PC-3 (cell line): Measurements from ENCODE around the gene TTC32.

Experiments
- EZH2 ChIP-seq: fragments of 300-600 bp; sonication (generic); IDR thresholded peaks from one replicate; pipeline ENCODE4 v1.6.1; 2017; ENCODE audit warnings: antibody characterized with exemption, mild to moderate bottlenecking, low read length; ENCODE audit not compliant: unreplicated experiment
- EZH2phosphoT487 ChIP-seq: fragments of 300-600 bp; sonication (generic); IDR thresholded peaks from 2 replicates; pipeline ENCODE4 v1.6.1; 2018; ENCODE audit warnings: mild to moderate bottlenecking, antibody characterized with exemption, low read length, borderline replicate concordance
- TF ChIP-seq, protein P1 (sequence below): fragments of 300-600 bp; sonication (generic); conservative IDR thresholded peaks from 2 replicates; pipeline ENCODE4 v1.5.1; 2017; ENCODE audit warnings: antibody characterized with exemption, low read depth, mild to moderate bottlenecking, low read length

DNA sequence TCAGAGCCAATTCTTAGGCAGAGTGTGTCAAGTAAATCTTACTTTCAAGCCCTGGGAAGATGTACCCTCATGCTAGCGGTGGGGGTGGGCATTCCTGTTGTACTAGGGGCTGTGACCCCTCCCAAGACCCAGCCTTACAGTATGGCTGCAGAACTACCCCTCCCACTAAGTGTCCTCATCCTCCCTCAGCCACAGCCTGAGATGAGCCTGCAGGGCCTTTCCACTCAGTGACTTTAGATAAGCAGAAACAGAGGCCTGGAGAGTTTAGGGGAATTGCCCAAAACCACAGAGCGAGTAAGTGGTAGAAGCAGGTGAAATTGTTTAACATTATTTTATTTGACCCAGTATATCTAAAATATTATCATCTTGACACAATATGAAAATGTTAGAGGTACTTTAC lies 36.6 kb downstream of the TTC32 start:
- TF ChIP-seq, protein P1, sequence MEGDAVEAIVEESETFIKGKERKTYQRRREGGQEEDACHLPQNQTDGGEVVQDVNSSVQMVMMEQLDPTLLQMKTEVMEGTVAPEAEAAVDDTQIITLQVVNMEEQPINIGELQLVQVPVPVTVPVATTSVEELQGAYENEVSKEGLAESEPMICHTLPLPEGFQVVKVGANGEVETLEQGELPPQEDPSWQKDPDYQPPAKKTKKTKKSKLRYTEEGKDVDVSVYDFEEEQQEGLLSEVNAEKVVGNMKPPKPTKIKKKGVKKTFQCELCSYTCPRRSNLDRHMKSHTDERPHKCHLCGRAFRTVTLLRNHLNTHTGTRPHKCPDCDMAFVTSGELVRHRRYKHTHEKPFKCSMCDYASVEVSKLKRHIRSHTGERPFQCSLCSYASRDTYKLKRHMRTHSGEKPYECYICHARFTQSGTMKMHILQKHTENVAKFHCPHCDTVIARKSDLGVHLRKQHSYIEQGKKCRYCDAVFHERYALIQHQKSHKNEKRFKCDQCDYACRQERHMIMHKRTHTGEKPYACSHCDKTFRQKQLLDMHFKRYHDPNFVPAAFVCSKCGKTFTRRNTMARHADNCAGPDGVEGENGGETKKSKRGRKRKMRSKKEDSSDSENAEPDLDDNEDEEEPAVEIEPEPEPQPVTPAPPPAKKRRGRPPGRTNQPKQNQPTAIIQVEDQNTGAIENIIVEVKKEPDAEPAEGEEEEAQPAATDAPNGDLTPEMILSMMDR: no peak
- TF ChIP-seq EZH2: no peak
- TF ChIP-seq EZH2phosphoT487: no peak
